Stimulated activated CD4-positive, alpha-beta T cell treated with anti-CD3 and anti-CD28 coated beads, Interleukin-12 subunit alpha, Interleukin-12 subunit beta, amount 100 ng/mL, for 4 hours (primary cell): ENCODE results near the gene UBALD2.
"Not testable (repeated sequence)": the region's sequence is repeated elsewhere in the genome, so short reads cannot be mapped to it uniquely, and the experiment has no call there.

Experiments
- DNase-seq: peaks from one replicate; pipeline ENCODE4 v3.0.0-alpha.2; 2020

UBALD2 gene

GRCh38 chr17:76264755-76265623 lies at the start of gene UBALD2:
TSS of gene UBALD2 (plus strand) at chr17:76265348. CDS start at chr17:76265506, 158 bp downstream.
- DNase-seq = peak; percentile 98

- DNase-seq = no peak
These were observed 48.1 kb upstream of the UBALD2 start for GRCh38 chr17:76217081-76217480.

- DNase-seq = no peak
These were observed 45.3 kb upstream of the UBALD2 start for GRCh38 chr17:76219670-76220383.

- no peak for DNase-seq
These were observed 41.3 kb upstream of the UBALD2 start for GRCh38 chr17:76223802-76224201.

- not testable (repeated sequence) for DNase-seq
These were observed 39.6 kb upstream of the UBALD2 start for GRCh38 chr17:76225373-76226086.

- DNase-seq = not testable (repeated sequence)
These were observed 38.4 kb upstream of the UBALD2 start for GRCh38 chr17:76226749-76227148.

GRCh38 chr17:76232342-76232741 lies 32.8 kb upstream of the UBALD2 start:
- no peak for DNase-seq

- DNase-seq = no peak
These were observed 31.4 kb upstream of the UBALD2 start for GRCh38 chr17:76233588-76234353.

- DNase-seq = no peak
These were observed 30.8 kb upstream of the UBALD2 start for GRCh38 chr17:76234354-76234679.

- DNase-seq = no peak
These were observed 29.3 kb upstream of the UBALD2 start for GRCh38 chr17:76235883-76236282.

GRCh38 chr17:76236603-76237002 lies 28.5 kb upstream of the UBALD2 start:
- DNase-seq = no peak

- DNase-seq = no peak
These were observed 27.3 kb upstream of the UBALD2 start for GRCh38 chr17:76237859-76238313.

GRCh38 chr17:76238847-76239537 lies 26.2 kb upstream of the UBALD2 start:
- DNase-seq = no peak

GRCh38 chr17:76239538-76240274 lies 25.4 kb upstream of the UBALD2 start:
- peak; percentile 12 for DNase-seq

- peak; percentile 58 for DNase-seq
These were observed 24.5 kb upstream of the UBALD2 start, which contains the start of gene RNF157 for GRCh38 chr17:76240461-76241203. TSS of gene RNF157 (minus strand) at chr17:76240493. CDS start at chr17:76240240, 253 bp downstream.

- no peak for DNase-seq
These were observed 24.0 kb upstream of the UBALD2 start for GRCh38 chr17:76241204-76241538.

- DNase-seq = no peak
These were observed 23.4 kb upstream of the UBALD2 start for GRCh38 chr17:76241691-76242255.

- no peak for DNase-seq
These were observed 21.1 kb upstream of the UBALD2 start for GRCh38 chr17:76243826-76244679.

- not testable (repeated sequence) for DNase-seq
These were observed 20.4 kb upstream of the UBALD2 start for GRCh38 chr17:76244721-76245120.
